Measurements from ENCODE around the gene MXI1.

The MXI1 gene

GRCh38 chr10:110278562-110279406, 71.4 kb downstream of the MXI1 start:
- DNase-seq = no peak

DNA sequence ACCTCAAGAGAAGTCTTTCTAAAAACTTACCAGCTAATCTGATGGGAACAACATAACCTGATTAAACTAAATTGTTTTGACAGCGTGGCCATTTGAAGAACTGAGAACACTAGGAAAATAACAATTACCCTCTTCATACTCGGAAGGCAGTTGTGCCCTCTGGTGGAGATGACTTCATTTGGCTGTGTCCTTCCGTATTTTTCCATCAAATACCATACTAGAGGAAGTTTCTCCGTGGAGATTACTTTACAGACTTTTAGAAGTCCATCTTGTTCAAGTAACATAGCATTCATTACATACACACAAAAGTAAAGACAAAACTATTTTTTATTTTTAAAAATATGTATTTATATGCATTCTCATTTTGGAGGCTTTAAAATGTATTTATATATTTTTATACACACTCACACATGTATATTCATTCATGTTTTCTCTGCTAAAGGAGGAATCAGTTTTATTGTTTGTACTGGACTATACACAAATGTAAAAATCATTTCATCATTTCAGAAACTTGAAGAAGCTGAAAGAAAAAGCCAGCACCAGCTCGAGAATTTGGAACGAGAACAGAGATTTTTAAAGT, 72.1 kb downstream of the MXI1 start:
- DNase-seq = peak; percentile 58

GRCh38 chr10:110284262-110284661, 76.9 kb downstream of the MXI1 start:
- DNase-seq = no peak

DNA sequence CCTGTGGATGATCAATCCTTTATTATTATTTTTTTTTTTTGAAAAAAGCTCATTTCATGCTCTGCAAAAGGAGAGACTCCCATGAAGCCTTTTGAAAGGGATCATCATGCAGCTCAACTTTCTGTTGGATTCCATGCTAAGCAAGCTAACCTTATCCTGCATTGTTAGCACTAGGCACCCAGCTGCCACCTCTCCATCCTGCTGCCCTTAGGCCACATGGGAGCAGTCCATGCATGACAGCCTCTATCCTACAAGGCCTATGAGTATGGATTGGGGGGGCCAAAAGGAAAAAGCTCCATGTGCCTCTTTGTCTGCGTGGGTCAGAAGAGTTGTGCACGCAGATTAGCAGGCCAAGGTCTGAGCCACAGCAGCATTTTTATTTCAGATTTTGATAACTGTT, 78.1 kb downstream of the MXI1 start:
- DNase-seq = no peak

DNA sequence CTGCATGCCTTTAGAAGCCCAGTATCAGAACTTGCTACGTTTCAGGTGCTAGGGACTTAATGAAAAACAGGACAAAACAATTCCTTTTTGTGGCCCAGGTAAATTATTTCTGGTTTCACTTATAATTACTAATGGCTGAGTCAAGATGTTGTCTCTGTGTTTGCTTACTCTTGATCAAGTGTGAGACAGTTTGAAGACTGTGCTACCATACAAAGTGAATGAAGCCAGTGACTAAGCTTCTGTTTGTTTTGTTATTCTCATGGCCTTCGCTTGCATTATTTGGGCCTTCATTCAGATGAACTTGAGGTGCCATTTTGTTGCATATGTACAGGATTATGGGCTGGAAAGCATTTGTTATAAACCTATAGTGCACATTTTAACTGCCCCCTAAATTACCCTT, 79.4 kb downstream of the MXI1 start:
- DNase-seq = no peak

DNA sequence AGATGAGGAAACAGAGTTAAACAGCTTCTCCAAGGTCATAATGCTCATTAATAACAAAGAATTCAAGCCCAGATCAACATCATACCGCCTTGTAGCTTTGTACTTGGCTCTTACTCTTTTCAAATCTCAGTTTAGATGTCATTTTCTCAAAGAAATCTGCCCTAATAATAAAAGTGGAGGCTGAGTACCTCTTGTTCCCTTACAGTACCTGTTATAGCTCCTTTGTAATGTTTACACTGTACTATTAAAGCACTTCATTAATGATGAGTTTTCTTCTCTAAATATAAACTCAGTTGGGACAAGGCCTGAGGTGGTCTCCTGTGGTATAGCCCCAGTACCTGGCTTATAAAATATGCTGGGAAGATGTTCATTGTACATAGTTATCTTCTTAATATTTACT, 89.6 kb downstream of the MXI1 start:
- no peak for DNase-seq

- DNase-seq = no peak
Observed at GRCh38 chr10:110300486-110300986, 93.1 kb downstream of the MXI1 start.

GRCh38 chr10:110303681-110304080, 96.3 kb downstream of the MXI1 start:
- DNase-seq = no peak

DNA sequence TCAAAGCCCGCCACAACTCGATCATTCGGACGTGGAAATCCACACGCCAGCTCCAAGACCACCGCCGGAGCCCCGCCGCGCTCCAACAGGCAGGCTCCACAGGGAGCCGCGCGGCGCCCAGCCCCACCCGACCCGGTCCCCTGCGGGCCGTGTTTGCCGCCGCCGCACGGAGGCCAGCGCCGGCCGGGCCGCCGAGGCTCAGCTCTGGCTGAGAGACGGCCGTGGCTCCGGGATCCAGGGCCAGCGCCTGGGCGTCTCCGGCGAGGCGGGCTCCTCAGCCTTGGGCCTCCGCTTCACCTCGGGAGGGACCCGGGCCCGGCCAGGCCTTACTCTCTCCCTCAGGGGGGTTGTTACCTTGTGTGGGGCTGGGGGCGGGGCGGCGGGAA, 97.0 kb downstream of the MXI1 start:
- DNase-seq = no peak

- DNase-seq = peak; percentile 99
Observed at GRCh38 chr10:110304780-110305421, 97.5 kb downstream of the MXI1 start, which contains the start of gene SMNDC1. Gene SMNDC1 (minus strand): TSS chr10:110304920. CDS start chr10:110303587, 1,333 bp downstream.

DNA sequence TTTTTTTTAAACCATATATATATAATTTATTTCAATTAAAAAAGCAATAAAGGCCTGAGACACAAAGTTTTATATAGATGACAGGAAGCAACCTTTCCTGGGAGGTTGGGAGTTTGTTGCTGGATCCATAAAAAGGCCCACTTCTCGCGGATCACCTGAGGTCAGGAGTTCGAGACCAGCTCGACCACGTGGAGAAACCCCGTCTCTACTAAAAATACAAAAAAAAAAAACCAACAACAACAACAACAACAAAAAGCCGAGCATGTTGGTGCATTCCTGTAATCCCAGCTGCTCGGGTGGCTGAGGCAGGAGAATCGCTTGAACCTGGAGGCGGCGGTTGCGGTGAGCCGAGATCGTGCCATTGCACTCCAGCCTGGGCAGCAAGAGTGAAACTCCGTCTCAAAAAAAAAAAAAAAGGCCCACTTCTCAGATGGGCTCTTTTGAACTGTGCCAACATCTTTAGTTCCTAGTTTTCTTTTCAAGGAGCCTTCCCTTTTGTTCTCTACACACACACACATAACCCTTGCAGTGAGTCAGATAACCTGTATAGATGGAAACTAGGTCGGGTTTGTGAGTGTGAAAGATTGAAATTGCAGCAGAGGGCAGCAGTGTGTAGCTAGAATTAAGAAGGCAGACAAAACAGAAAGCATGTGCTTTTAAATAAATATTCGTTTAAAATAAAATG, 98.5 kb downstream of the MXI1 start:
- DNase-seq = peak; percentile 85

DNA sequence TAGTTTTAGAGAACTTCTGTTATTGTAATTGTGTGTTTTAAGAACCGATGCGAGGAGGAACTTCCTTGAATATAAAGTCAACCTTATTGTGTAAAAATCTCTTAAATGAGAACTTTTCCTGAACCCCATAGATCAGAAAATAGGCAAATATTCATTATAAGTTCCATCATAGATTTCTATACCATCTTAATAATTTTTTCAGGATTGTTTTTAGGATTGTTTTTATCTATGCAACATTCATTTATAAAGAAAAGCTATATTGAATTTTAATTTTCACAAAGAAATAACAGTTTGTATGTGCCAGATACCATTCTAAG, 99.0 kb downstream of the MXI1 start:
- DNase-seq = no peak

DNA sequence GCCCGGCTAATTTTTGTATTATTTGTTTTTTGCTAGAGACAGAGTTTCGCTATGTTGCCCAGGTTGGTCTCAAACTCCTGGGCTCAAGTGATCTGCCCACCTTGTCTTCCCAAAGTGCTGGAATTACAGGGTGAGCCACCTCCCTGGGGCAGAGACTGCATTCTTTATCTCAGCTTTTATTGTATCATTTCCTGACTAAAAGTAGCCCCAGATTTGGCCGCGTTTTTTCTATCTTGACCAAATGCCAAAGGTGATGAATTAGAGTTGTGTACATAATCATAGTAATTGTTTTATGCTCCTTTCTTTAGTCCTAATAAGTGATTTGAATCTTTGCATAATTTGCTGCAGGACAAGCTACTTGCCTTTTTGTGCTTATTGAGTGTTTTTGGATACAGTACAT, 100.4 kb downstream of the MXI1 start:
- DNase-seq = peak; percentile 37

DNA sequence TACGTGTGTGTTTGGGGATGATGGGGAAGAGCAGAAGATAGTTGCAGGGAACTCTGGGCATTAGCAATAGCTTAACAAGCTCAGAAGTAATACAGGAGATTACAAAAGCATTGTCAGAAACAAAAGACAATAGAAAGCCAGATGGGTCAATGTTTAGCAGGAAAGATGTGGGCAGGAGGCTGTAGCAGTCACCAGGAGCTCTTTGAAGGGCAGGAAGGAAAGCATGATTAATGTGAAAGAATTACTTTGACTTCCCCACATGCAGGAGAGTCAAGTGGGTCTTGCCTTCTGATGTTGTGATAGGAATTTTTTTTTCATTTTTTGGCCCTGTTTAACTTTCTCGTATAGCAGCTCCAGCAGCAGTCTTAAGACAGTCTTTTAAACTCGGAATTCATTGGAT, 103.3 kb downstream of the MXI1 start:
- DNase-seq = no peak

DNA sequence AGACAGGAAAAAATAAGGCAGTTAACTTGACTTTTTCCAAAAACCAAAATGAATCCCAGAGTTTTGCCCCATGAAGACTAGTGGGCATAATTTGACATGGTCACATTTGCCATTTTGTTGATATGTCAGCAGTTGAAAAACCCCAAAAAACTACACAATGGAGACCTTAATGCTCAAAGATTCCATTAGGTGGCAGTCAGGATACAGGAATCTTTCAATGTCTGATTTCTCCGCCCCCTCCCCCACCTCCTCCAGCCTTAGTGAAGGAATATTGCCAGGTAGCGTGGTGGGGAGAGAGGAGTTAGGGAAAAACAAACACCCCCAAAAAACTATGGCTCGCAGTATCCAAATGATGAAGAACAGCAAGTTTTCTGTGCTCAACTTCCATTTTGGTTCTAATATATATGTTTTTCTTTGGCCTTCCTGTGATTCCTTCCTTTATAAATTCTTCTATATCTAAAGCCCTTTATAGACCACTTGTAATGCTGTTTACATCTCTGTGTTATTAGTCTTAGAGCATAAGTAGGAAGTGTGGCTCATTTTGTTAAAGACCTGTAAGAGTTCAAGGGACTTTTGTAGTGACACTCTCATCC, 104.0 kb downstream of the MXI1 start:
- peak; percentile 69 for DNase-seq

GRCh38 chr10:110312206-110312605, 104.8 kb downstream of the MXI1 start:
- no peak for DNase-seq

- no peak for DNase-seq
Observed at GRCh38 chr10:110313674-110314073, 106.3 kb downstream of the MXI1 start.

DNA sequence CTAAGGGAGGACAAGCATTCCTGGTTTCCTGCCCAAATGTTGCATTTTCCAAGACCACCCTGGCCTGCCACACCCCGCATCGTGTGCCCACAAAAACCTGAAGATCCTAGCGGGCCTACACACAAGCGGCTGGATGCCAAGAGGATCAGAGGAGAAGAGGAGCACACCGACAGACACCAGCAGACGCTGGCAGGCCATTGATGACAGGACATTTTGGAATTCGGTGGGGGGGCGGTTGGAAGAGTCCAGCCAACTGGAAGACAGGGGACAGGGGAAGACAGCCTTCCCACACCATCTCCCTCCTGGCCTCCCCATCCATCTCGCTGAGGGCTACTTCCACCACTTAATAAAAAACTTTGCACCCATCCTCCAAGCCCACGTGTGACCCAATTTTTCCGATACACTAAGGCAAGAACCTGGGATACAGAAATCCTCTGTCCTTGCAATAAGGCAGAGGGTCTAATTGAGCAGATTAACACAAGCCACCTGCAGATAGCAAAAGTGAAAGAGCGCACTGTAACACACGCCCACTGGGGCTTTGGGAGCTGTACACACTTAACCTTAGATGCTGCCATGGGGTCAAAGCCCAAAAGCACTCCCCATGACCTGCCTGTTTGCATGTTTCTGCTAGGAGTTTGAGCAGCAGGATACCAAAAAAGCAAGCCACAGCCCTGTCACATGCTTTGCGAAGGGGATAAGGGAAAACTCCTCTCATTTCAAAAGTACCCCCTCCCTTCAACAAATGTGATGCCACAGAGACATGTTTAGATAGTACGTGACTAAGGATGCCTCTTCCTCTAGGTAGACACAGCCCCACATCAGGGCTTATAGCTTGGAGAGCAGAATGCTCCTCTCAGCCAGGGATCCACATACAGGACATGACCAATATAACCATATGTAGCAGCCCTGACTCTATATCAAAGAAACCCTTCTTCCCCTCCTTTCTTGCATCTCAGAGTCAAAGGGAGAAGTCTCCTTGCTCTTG, 110.8 kb downstream of the MXI1 start:
- DNase-seq = no peak

DNA sequence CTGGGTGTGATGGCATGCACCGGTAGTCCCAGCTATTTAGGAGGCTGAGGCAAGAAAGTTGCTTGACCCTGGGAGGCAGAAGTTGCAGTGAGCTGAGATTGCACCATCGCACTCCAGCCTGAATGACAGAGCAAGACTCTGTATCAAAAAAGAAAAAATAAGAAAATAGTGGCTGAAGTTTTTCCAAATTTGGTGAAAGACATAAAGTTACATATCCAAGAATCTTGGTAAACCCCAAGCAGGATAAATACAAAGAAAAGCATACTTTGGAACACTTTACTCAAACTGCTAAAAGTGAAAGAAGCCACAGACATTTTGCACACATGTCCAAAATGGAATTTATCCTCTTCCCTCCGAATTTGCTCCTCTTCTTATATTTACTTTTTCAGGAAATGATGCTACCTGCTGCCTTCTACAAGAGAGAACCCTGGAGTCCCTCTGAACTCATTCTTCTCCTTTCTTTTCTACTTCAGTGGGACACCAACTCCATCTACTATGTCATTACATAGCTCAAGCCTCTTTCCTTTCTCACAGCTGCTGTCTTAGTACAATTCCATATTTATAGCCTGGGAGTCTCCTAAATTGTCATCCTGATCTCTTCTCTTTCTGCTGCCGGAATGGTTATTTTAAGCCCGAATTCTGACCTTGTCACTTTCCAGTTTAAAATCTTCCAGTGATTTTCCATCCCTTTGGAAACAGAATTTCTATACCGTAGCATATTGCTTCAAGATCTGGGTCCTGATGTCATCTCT, 114.6 kb downstream of the MXI1 start:
- DNase-seq = no peak

- peak; percentile 95 for DNase-seq
Observed at GRCh38 chr10:110323503-110323902, 116.1 kb downstream of the MXI1 start.

- DNase-seq = no peak
Observed at GRCh38 chr10:110324201-110324804, 116.9 kb downstream of the MXI1 start.
